GM18502 (cell line): ENCODE measurements around the gene HAND1.

ENCODE experiments used
- ATAC-seq: cut with Tn5 transposase; IDR thresholded peaks from one replicate; pipeline ENCODE4 v1.9.1; 2021; ENCODE audit warnings: mild to moderate bottlenecking; ENCODE audit not compliant: unreplicated experiment, poor library complexity

HAND1 gene

GRCh38 chr5:154478224-154478565, at the start of gene HAND1:
Gene HAND1 (minus strand): TSS chr5:154478227. CDS start chr5:154478008, 219 bp downstream.
- no peak for ATAC-seq

GRCh38 chr5:154526231-154527226, 48.5 kb upstream of the HAND1 start:
- no peak for ATAC-seq

GRCh38 chr5:154524859-154525258, 46.8 kb upstream of the HAND1 start:
- ATAC-seq: no peak

GRCh38 chr5:154524181-154524580, 46.2 kb upstream of the HAND1 start:
- no peak for ATAC-seq

- no peak for ATAC-seq
These were observed 45.7 kb upstream of the HAND1 start for GRCh38 chr5:154523709-154524108.

GRCh38 chr5:154523104-154523503, 45.1 kb upstream of the HAND1 start:
- ATAC-seq: no peak

- no peak for ATAC-seq
These were observed 44.3 kb upstream of the HAND1 start for GRCh38 chr5:154522284-154522683.

- no peak for ATAC-seq
These were observed 43.7 kb upstream of the HAND1 start for GRCh38 chr5:154521756-154522155.

GRCh38 chr5:154520861-154521453, 42.9 kb upstream of the HAND1 start:
- peak; percentile 42 for ATAC-seq

GRCh38 chr5:154519359-154519758, 41.3 kb upstream of the HAND1 start:
- no peak for ATAC-seq

GRCh38 chr5:154518438-154518867, 40.4 kb upstream of the HAND1 start:
- no peak for ATAC-seq

- no peak for ATAC-seq
These were observed 39.9 kb upstream of the HAND1 start for GRCh38 chr5:154517810-154518437.

GRCh38 chr5:154517181-154517580, 39.2 kb upstream of the HAND1 start:
- ATAC-seq: no peak

GRCh38 chr5:154516475-154516874, 38.4 kb upstream of the HAND1 start:
- no peak for ATAC-seq

- peak; percentile 72 for ATAC-seq
These were observed 37.5 kb upstream of the HAND1 start for GRCh38 chr5:154515488-154515887.

- peak; percentile 58 for ATAC-seq
These were observed 36.3 kb upstream of the HAND1 start for GRCh38 chr5:154514331-154514730.

GRCh38 chr5:154513669-154514084, 35.6 kb upstream of the HAND1 start:
- ATAC-seq: peak; percentile 54

GRCh38 chr5:154511984-154512383, 34.0 kb upstream of the HAND1 start:
- no peak for ATAC-seq

GRCh38 chr5:154509784-154510555, 31.9 kb upstream of the HAND1 start:
- no peak for ATAC-seq

GRCh38 chr5:154508114-154508513, 30.1 kb upstream of the HAND1 start:
- ATAC-seq: no peak
